Measurements from ENCODE around the gene USP20.

- TF ChIP-seq SUZ12 (IDR thresholded peaks at IDR 0.05; ENCODE audit: unreplicated experiment), result no peak
- TF ChIP-seq SIX5 (IDR thresholded peaks at IDR 0.05; ENCODE audit: low read depth, low read length, severe bottlenecking), result no peak
- no peak for TF ChIP-seq PBX3 (IDR thresholded peaks at IDR 0.05; ENCODE audit: insufficient replicate concordance, low read depth, low read length)
Observed at GRCh38 chr9:129816501-129817435, 18.5 kb upstream of the USP20 start.
